ENCODE measurements around the gene DPEP3.

DPEP3 gene

DNA sequence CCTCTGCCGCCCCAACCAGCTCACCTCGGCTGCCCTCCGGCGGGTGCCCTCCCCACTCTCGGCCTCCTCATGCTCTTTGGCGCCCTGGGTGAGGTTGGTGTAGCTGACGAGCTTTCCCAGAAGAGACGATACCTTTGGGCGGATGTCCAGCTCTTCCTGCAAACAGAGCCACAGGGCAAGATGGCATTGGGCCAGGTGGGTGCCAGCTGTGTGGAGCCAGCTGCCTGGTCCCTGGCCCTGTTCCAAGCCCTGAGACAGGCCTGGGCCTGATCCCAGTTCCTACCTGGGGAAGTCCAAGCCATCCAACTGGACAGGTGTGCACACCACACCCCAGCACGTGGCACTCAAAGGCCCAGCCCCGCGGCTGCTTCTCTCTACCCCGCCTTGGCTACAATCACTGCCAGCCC lies 18.7 kb downstream of the DPEP3 start:
- no peak for ATAC-seq
- TF ChIP-seq SNAI2 (CRISPR knock-in tag; IDR thresholded peaks at IDR 0.05) (no peak), CREB5 (CRISPR knock-in tag; IDR thresholded peaks at IDR 0.05; ENCODE audit: low read depth) (no peak), TSHZ2 (CRISPR knock-in tag; IDR thresholded peaks at IDR 0.05) (no peak), TCF4 (CRISPR knock-in tag; IDR thresholded peaks at IDR 0.05; ENCODE audit: borderline replicate concordance) (no peak), TOX (CRISPR knock-in tag; IDR thresholded peaks at IDR 0.05; ENCODE audit: borderline replicate concordance) (no peak), ESRRG (CRISPR knock-in tag; IDR thresholded peaks at IDR 0.05) (no peak), ZFP30 (CRISPR knock-in tag; IDR thresholded peaks at IDR 0.05) (no peak), PATZ1 (CRISPR knock-in tag; IDR thresholded peaks at IDR 0.05; ENCODE audit: borderline replicate concordance) (no peak), CSDC2 (CRISPR knock-in tag; IDR thresholded peaks at IDR 0.05) (no peak), ZFP3 (CRISPR knock-in tag; IDR thresholded peaks at IDR 0.05) (no peak)
- TF ChIP-seq, protein P1, sequence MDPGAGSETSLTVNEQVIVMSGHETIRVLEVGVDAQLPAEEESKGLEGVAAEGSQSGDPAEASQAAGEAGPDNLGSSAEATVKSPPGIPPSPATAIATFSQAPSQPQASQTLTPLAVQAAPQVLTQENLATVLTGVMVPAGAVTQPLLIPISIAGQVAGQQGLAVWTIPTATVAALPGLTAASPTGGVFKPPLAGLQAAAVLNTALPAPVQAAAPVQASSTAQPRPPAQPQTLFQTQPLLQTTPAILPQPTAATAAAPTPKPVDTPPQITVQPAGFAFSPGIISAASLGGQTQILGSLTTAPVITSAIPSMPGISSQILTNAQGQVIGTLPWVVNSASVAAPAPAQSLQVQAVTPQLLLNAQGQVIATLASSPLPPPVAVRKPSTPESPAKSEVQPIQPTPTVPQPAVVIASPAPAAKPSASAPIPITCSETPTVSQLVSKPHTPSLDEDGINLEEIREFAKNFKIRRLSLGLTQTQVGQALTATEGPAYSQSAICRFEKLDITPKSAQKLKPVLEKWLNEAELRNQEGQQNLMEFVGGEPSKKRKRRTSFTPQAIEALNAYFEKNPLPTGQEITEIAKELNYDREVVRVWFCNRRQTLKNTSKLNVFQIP (CRISPR knock-in tag; IDR thresholded peaks at IDR 0.05; ENCODE audit: borderline replicate concordance, low read depth): no peak
- TF ChIP-seq, protein P2, sequence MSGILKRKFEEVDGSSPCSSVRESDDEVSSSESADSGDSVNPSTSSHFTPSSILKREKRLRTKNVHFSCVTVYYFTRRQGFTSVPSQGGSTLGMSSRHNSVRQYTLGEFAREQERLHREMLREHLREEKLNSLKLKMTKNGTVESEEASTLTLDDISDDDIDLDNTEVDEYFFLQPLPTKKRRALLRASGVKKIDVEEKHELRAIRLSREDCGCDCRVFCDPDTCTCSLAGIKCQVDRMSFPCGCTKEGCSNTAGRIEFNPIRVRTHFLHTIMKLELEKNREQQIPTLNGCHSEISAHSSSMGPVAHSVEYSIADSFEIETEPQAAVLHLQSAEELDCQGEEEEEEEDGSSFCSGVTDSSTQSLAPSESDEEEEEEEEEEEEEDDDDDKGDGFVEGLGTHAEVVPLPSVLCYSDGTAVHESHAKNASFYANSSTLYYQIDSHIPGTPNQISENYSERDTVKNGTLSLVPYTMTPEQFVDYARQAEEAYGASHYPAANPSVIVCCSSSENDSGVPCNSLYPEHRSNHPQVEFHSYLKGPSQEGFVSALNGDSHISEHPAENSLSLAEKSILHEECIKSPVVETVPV (CRISPR knock-in tag; IDR thresholded peaks at IDR 0.05): no peak

GRCh38 chr16:67959536-67960329 lies 20.6 kb downstream of the DPEP3 start:
- peak; percentile 18; the same call in 2 of the 3 replicates for ATAC-seq
- TF ChIP-seq ZFP30 (CRISPR knock-in tag; IDR thresholded peaks at IDR 0.05) (no peak), ZNF565 (CRISPR knock-in tag; conservative IDR thresholded peaks at IDR 0.05; ENCODE audit: low read depth) (no peak), ZFP3 (CRISPR knock-in tag; IDR thresholded peaks at IDR 0.05) (no peak), CREB5 (CRISPR knock-in tag; IDR thresholded peaks at IDR 0.05; ENCODE audit: low read depth) (no peak), TOX (CRISPR knock-in tag; IDR thresholded peaks at IDR 0.05; ENCODE audit: borderline replicate concordance) (no peak), ESRRG (CRISPR knock-in tag; IDR thresholded peaks at IDR 0.05) (no peak), GLIS3 (CRISPR knock-in tag; IDR thresholded peaks at IDR 0.05) (no peak), RARB (CRISPR knock-in tag; IDR thresholded peaks at IDR 0.05) (no peak), PATZ1 (CRISPR knock-in tag; IDR thresholded peaks at IDR 0.05; ENCODE audit: borderline replicate concordance) (no peak), ZNF70 (CRISPR knock-in tag; IDR thresholded peaks at IDR 0.05) (no peak), BACH2 (CRISPR knock-in tag; IDR thresholded peaks at IDR 0.05; ENCODE audit: borderline replicate concordance) (no peak), PPARA (CRISPR knock-in tag; IDR thresholded peaks at IDR 0.05; ENCODE audit: borderline replicate concordance) (no peak), SNAI2 (CRISPR knock-in tag; IDR thresholded peaks at IDR 0.05) (no peak), ARNTL (CRISPR knock-in tag; IDR thresholded peaks at IDR 0.05; ENCODE audit: borderline replicate concordance, low read depth) (no peak)
- TF ChIP-seq, protein P1 (CRISPR knock-in tag; IDR thresholded peaks at IDR 0.05; ENCODE audit: borderline replicate concordance, low read depth): no peak
- TF ChIP-seq, protein P2 (CRISPR knock-in tag; IDR thresholded peaks at IDR 0.05): no peak
